ENCODE results near the gene PQBP1. TPM values are rescaled to one million over a fixed set of nuclear protein-coding genes. Genes with fewer than 3 reads are reported as not detected.

Gene PQBP1
- total RNA-seq, 1 donor from 2014 or later = 108 TPM

GRCh38 chrX:48920718-48921104 lies 23.0 kb downstream of the PQBP1 start:
- no peak for DNase-seq (ENCODE audit: low read depth)
- no peak for FAIRE-seq
- no peak for TF ChIP-seq CTCF (IDR thresholded peaks at IDR 0.05; ENCODE audit: insufficient read depth, low read length, severe bottlenecking)
- Histone ChIP-seq H3K4me3 (ENCODE audit: low read depth, low read length) (no peak overlapping the region), H3K27me3 (ENCODE audit: control insufficient read depth, insufficient read depth, low read length) (no peaks in the 10 kb centered on the region), H3K36me3 (ENCODE audit: control insufficient read depth, insufficient read depth, low read length) (peaks cover 6% of the 10 kb centered on the region)

- Histone ChIP-seq H3K4me3 (ENCODE audit: low read depth, low read length) (no peak overlapping the region), H3K36me3 (ENCODE audit: control insufficient read depth, insufficient read depth, low read length) (peaks cover 9% of the 10 kb centered on the region), H3K27me3 (ENCODE audit: control insufficient read depth, insufficient read depth, low read length) (no peaks in the 10 kb centered on the region)
- DNase-seq (ENCODE audit: low read depth) = no peak
- no peak for FAIRE-seq
- TF ChIP-seq CTCF (IDR thresholded peaks at IDR 0.05; ENCODE audit: insufficient read depth, low read length, severe bottlenecking) = no peak
Observed at GRCh38 chrX:48923771-48924170, 26.0 kb downstream of the PQBP1 start.

- Histone ChIP-seq H3K4me3 (ENCODE audit: low read depth, low read length) (no peak overlapping the region), H3K27me3 (ENCODE audit: control insufficient read depth, insufficient read depth, low read length) (no peaks in the 10 kb centered on the region), H3K36me3 (ENCODE audit: control insufficient read depth, insufficient read depth, low read length) (peaks cover 9% of the 10 kb centered on the region)
- DNase-seq (ENCODE audit: low read depth) = no peak
- no peak for TF ChIP-seq CTCF (IDR thresholded peaks at IDR 0.05; ENCODE audit: insufficient read depth, low read length, severe bottlenecking)
- FAIRE-seq = no peak
Observed at GRCh38 chrX:48924270-48924669, 26.5 kb downstream of the PQBP1 start.

GRCh38 chrX:48927123-48927522 lies 29.4 kb downstream of the PQBP1 start:
- DNase-seq (ENCODE audit: low read depth) (no peak), FAIRE-seq (no peak)
- H3K4me3 ChIP-seq (ENCODE audit: low read depth, low read length) = no peak overlapping the region
- no peaks in the 10 kb centered on the region for H3K27me3 ChIP-seq (ENCODE audit: control insufficient read depth, insufficient read depth, low read length)
- TF ChIP-seq CTCF (IDR thresholded peaks at IDR 0.05; ENCODE audit: insufficient read depth, low read length, severe bottlenecking) = no peak
- peaks cover 9% of the 10 kb centered on the region for H3K36me3 ChIP-seq (ENCODE audit: control insufficient read depth, insufficient read depth, low read length)

- DNase-seq (ENCODE audit: low read depth) (no peak), FAIRE-seq (no peak)
- H3K36me3 ChIP-seq (ENCODE audit: control insufficient read depth, insufficient read depth, low read length) = peaks cover 9% of the 10 kb centered on the region
- no peaks in the 10 kb centered on the region for H3K27me3 ChIP-seq (ENCODE audit: control insufficient read depth, insufficient read depth, low read length)
- no peak overlapping the region for H3K4me3 ChIP-seq (ENCODE audit: low read depth, low read length)
- TF ChIP-seq CTCF (IDR thresholded peaks at IDR 0.05; ENCODE audit: insufficient read depth, low read length, severe bottlenecking) = no peak
Observed at GRCh38 chrX:48927736-48928382, 30.1 kb downstream of the PQBP1 start.

GRCh38 chrX:48933757-48934156 lies 36.0 kb downstream of the PQBP1 start:
- FAIRE-seq = no peak
- Histone ChIP-seq H3K4me3 (ENCODE audit: low read depth, low read length) (no peak overlapping the region), H3K36me3 (ENCODE audit: control insufficient read depth, insufficient read depth, low read length) (peaks cover 3% of the 10 kb centered on the region), H3K27me3 (ENCODE audit: control insufficient read depth, insufficient read depth, low read length) (no peaks in the 10 kb centered on the region)
- no peak for TF ChIP-seq CTCF (IDR thresholded peaks at IDR 0.05; ENCODE audit: insufficient read depth, low read length, severe bottlenecking)
- DNase-seq (ENCODE audit: low read depth) = no peak
